Skeletal muscle cell (primary cell): Measurements from ENCODE around the gene NECAB2.

ENCODE experiments used
- DNase-seq: peaks from one replicate; pipeline ENCODE4 v3.0.0-alpha.2; 2010; ENCODE audit warnings: low read depth
- H3K4me3 ChIP-seq: 2 replicates; pipeline ENCODE4 v1.5.1; 2011; ENCODE audit warnings: low read depth, mild to moderate bottlenecking, control low read depth, low read length, moderate library complexity

Gene NECAB2

DNA sequence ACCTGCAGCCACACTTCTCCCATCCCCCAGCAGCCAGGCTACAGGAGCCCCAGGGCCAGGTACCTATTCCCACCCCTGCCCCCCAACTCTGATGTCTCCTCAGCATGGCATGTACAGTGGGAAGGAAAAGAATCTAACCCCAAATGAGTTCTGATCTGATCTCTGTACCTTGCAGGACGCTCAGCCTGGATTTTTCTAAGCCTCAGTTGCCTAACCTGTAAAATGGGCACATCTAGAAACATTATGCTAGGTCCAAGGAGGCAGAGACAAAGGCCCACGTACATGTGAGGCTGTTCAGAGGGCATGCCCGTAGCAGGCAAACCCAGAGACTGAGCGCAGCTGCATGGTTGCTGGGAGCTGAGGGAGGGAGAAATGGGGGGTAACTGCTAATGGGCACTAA, 39.5 kb downstream of the NECAB2 start:
- H3K4me3 ChIP-seq: no peak overlapping the region
- DNase-seq: no peak

DNA sequence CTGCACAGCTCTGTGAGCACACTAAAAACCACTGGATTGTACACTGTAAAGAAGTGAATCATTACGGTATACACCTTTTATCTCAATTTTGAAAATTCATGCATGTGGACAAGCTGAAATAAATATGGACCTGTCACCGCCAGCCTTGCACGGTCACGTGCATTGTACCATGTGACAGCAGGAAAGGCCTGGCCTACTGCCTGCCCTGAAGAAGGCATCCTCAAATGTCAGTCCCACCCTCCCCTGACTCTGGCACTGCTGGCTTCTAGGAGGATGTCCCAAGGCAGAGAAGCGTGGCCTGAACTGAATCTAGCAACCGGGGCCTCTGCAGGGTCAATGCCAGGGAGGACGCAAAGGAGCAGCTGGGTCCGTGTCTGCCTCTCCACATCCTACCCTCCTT, 39.9 kb downstream of the NECAB2 start:
- no peak overlapping the region for H3K4me3 ChIP-seq
- DNase-seq: no peak

DNA sequence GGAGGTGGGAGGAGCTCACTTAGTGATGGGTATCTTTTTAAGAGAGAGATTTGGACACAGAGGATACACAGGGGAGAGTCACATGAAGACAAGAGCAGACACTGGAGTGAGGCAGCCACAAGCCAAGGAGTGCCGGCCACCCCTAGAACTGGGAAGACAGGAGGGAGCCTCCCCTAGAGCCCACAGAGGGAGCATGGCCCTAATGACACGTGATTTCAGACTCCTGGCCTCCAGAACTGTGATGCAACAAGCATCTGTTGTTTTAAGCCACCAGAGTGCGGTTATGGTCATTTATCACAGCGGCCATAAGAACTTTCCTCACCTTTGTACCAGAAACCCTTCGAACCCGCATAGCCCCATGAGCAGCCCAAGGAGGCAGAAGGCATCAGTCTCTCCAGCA, 41.2 kb downstream of the NECAB2 start:
- no peak overlapping the region for H3K4me3 ChIP-seq
- no peak for DNase-seq

DNA sequence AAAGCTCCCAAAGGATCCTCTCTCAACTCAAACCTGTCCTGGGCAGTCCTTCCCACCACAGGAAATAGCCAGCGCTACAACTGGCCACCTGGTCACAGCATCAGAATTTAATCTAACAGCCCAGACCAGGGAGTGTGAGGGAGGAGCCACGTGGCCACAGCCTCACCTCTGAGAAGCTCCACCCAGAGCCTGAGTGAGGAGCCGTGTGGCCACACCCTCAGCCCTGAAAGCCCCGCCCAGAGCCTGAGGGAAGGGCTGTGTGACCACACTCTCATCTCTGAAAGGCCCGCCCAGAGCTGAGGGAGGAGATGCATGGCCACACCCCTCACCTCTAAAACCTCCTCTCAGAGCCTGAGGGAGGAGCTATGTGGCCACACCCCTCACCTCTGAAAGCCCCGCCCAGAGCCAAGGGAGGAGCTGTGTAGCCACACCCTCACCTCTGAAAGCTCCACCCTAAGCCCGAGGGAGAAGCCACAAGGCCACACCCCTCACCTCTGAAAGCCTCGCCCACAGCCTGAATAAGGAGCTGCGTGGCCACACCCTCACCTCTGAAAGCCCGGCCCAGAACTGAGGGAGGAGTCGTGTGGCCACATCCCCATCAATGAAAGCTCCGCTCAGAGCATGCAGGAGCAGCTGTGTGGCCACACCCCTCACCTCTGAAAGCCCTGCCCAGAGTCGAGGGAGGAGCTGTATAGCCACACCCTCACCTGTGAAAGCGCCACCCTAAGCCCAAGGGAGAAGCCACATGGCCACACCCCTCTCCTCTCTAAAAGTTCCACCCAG, 45.9 kb downstream of the NECAB2 start:
- DNase-seq: no peak
- no peak overlapping the region for H3K4me3 ChIP-seq

DNA sequence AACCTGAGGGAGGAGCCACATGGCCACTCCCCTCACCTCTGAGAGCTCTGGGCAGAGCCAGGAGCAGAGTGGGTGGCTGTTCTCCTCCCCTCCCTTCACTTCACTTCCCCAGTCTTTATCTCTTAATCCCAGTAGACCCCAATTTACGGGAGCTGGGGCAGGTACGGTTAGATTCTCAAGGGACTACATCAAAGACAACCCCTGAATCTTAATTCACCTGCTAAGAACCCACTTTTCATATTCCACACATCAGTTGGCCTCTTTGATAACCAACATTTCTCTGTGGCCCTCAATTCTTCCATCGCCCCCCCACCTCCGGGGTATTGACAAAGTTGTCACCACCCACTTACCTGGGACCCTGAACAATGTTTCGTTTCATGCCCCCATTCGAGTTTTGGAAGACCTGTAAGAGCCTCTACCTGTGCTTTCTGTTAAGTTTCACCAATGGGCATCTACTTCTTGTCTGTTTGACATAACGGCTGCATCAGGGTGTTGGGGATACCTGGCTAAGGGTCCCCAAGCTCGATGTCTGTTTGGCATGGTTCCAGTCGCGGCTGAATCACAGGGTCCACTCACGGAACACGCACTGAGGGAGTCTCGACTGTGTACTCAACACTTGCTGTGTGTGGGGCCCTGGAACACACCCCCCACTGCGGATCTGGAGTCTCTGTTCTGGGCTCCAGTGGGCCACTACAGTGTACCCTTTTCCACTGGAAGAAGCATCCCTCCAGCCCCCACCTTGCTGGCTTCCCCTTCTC, 46.7 kb downstream of the NECAB2 start:
- no peak for DNase-seq
- no peak overlapping the region for H3K4me3 ChIP-seq

DNA sequence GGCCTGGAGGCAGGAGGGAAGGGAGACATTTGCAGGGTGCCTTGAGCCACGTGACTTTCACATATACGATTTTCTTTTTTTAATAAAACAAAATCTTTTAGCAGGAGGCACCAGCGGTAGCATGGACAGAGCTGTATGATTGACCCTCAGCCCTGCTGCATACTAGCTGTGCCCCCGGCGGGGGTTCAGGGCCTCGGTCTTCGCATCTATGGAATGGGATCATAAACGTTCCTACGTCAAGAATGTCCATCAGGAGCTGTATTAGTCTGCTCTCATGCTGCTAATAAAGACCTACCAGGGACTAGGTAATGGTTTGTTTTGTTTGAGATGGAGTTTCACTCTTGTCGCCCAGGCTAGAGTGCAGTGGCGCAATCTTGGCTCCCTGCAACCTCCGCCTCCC, 47.4 kb downstream of the NECAB2 start:
- DNase-seq: no peak
- no peak overlapping the region for H3K4me3 ChIP-seq

DNA sequence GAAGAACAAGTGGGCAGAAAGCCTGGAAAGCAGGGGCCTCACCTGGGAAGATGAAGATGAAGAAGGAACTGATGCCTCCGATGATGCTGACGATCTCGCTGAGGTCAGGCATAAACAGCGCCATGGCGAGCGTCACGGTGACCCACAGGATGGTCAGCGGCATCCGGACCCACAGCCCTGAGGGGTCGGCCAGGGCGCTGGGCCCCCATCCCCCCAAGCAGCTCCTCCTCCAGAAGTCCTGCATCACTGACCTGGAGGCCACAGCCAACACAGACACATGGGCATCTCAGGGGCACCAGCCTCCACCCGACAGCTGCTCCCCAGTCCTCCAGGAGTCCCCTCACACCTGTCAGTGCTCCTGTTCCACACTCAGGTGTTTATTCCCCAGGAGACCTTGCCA, 48.4 kb downstream of the NECAB2 start:
- no peak for DNase-seq

DNA sequence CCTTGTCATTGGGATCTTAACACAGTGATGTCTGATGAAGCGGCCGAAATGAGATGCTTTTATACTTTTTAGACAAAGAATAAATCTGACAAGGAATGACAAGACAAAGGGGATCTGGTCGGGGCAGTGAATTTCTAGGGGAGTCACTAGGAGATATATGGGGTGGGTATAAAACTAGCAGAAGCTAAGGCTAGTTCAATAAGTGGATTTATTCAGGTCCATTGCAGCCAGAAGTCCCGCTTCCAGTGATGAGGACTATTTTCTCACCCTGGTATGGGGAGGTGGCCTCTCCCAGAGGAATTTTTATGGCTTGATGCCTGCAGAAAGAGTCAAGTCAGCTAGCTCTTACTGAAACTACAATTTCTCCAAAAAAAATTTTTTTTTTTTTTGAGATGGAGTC, 50.7 kb downstream of the NECAB2 start:
- H3K4me3 ChIP-seq: no peak overlapping the region
- DNase-seq: no peak

More for the DNA sequence above, 48.4 kb downstream of the NECAB2 start:
- H3K4me3 ChIP-seq: no peak overlapping the region

DNA sequence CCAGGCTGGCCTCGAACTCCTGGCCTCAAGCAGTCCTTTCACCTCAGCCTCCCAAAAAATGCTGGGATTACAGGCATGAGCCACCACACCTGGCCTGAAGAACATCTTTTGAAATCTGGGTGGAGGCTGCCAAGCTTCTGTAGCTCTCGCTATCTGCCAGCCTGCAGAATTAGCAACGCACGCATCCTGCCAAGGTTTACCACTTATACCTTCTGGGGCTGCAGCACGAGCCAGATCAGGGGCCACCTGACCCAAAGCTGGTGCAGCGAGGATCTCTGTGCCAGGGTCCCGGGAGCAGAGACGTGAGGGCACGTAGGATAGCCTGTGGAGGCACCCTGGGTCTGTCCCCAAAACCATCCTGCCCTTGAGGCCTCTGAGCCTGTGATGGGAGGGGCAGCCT, 52.3 kb downstream of the NECAB2 start:
- H3K4me3 ChIP-seq: no peak overlapping the region
- no peak for DNase-seq

DNA sequence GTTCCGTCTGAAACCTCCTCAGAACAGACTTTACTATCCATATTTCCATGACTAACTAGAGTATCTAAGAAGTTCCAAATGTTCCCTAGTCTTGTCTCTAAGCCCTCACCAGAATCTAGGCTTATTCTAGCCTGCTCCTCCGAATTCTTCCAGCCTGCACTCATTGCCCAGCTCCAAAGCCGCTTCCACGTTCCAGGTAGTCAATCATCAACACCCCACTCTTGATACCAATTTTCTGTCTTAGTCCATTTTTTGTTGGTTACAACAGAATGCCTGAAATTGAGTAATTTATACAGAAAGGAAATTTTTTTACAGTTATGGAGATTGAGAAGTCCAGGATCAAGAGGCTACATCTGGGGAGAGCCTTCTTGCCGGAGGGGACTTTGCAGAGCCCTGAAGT, 53.4 kb downstream of the NECAB2 start:
- H3K4me3 ChIP-seq: no peak overlapping the region
- DNase-seq: no peak

DNA sequence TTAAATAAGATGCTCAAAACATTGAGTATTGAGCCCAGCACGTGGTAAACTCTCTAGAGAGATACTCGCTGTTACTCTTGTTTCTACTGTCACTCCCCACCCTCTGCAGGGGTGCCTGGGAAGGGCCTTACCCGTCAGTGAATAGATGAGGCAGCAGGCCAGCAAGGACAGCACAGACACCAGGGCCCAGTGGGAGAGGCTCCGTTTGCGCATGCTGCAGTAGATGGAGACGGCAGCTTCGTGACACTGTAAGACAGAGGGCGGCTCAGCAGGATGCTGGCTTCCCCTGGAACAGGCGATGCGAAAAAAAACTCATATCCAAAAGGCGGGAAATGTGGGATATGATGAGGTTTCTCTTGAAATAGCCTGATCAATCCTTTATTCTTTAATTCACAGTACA, 54.6 kb downstream of the NECAB2 start:
- H3K4me3 ChIP-seq: no peak overlapping the region
- DNase-seq: no peak

DNA sequence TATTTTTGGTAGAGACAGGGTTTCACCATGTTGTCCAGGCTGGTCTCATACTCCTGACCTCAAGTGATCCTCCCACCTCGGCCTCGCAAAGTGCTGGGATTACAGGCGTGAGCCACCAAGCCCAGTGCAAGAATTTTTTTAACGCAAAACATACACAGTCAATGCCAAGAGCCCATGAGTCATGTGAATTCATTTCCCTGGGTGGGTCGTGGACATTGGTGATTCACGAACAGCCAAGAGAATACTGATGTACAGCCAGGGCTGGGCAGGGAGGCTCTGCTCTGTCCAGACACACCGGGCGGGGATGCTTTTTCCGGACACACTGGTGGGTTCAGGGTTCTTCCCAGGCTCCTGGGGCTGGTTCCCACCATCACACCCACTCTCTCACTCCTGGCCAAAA, 56.8 kb downstream of the NECAB2 start:
- DNase-seq: no peak
- H3K4me3 ChIP-seq: no peak overlapping the region

DNA sequence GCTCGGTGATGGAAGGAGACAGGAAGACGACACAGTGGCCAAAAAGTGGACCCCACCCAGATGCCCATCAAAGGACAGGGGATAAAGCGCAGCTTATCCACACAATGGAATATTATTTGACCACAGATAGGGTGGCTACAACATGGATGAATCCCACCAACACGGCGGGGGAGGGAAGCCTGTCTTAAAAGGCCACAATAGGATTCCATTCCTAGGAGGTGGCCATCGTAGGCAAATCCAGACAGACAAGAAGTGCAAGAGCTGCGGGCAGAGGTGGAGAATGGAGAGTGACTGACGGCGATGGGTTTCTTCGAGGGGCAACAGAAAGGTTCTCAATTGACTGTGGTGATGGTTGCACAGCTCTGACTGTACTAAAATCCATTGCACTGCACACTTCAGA, 58.6 kb downstream of the NECAB2 start:
- no peak overlapping the region for H3K4me3 ChIP-seq
- no peak for DNase-seq

DNA sequence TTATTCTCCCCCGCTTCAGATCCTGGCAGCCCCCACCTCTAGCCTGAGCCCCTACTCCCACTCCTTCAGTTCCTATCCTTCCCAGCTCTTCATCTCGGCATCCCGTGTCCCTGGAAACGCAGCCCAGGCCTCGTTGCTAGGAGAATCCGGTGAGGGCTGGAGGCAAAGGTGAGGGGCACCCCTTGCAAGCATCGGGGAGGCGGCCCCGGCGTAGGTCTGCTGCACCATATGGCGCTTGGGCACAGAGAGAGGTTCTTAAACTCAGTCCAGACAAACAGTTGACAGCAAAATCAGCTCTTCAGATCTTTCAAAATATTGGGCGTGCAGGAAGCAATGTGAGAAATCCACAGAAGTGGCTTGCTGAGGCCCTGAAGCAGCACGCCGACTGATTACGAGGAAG, 59.6 kb downstream of the NECAB2 start:
- no peak for DNase-seq
- H3K4me3 ChIP-seq: no peak overlapping the region

DNA sequence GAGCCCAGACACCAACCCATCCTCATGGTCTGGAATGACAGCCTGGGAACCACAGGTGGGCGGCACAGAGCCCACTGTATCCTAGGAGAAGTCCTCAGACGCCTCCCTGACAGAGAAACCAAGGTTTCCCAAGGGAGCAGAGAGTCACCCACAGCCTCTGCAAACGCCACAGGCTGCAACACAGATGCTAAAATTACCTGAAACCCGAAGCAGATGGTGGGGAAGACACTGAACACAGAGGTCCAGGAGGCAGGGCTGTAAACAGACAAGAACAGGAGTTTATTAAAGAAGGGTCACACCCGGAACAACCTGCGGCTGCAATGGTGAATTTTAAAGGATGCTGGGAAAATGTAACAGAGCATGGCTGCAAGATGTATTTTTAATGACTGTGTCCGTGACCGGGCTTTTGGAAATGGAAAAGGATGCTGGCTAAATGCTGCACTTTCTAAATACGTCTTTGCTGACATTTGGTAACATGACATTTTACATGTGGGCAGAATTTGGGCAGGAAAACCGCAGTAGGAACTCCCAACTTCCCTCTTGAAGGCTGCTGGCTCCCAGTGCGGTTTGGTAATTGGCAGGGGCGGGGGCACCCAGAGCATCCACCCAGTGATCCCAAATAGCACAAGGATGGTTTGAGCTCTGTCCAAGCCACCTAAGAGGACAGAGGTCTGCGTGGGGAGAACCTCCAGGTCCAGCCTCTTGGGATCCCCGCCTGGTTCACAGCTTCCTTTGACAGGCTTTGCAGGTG, 61.4 kb downstream of the NECAB2 start:
- no peak for DNase-seq
- H3K4me3 ChIP-seq: no peak overlapping the region

DNA sequence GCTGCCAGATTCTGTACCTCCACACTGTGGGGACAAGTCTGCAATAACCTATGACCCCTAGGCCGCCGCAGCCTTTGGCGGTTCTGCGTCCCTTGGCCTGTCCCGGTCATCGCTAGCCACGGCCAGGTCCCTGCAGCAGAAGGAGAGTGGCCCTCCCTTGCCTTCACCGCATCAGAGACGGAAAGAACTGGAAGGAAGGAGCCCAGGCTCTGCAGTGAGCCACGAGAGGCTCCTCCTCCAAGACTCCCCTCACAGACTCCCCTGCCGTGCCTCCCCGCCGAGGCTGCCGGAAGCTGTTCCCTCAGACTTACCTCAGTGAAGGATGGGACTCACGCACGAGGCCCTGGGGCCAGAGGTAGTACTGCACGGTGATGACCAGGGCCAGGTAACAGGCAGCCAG, 63.5 kb downstream of the NECAB2 start:
- no peak overlapping the region for H3K4me3 ChIP-seq
- DNase-seq: no peak

DNA sequence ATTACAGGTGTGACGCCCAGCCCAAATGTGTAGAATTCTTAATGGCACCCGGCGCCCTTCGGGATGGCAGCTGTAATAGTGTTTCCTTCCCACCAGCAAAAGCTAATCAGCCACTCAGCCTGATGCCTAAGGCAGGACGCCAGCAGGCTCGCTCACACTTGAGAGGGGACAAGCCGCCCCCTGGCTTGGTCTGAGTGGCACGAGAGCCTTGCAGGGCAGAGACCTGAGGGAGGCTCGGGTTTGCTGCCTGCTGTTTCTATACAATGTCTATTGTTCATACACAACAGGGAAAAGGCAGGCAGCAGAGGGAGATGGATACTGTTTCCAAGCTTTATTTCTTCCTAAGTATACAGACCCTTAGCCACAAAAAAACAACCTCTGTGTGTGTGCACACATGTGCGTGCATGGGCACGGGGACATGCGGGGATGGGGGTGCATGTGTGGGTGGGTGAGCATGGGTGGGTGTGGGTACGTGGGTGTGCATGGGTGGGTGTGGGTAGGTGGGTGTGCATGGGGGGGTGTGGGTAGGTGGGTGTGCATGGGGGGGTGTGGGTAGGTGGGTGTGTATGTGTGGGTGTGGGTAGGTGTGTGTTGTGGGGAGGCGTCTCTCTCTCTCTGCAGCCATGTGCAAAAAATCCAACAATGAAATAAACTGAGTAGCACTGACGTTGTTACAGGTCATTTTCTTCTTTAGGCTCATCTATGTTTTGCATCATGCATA, 64.6 kb downstream of the NECAB2 start:
- H3K4me3 ChIP-seq: no peak overlapping the region
- no peak for DNase-seq

DNA sequence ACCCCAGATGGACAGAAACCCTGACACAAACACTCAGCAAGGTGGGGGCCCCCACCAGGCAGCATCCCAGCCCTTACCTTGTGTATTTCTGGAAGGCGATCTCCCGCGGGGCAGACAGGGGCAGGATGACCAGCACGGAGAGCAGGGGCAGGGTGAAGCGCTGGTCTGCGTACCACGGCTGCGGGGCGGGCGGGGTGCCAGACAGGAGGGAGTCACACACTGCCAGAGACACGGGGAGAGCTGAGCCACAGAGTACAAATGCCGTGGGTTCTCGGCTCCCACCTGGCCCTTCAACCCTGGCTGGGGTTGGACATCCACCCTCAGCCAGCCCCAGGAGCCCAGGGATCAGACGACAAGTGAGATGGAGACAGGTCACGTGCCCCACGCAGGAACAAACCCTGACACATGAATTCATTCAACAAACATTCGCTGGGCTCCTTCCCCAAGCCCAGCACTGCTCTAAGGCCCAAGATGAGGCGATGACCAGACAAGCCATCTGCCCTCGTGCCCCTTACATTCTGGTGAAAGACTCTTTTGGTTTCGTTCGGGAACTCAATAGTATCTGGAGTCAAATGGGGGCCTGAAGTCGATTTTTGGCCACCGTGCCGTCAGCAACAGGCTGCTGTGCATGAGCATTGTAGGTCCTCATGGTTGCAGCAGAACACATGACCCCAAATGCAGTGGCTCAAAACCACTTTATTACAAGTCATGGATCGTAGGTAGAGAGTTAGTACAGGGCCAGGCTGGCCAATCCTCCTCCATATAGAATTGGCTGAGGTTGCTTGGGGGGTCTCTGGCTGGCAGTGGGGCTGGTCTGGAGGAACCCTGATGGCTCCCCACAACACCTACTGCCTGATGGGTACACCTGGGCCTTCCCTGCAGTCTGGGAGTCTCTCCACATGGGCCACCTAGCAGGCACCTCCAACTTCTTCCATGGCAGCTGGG, 65.5 kb downstream of the NECAB2 start:
- DNase-seq: no peak
- no peak overlapping the region for H3K4me3 ChIP-seq

DNA sequence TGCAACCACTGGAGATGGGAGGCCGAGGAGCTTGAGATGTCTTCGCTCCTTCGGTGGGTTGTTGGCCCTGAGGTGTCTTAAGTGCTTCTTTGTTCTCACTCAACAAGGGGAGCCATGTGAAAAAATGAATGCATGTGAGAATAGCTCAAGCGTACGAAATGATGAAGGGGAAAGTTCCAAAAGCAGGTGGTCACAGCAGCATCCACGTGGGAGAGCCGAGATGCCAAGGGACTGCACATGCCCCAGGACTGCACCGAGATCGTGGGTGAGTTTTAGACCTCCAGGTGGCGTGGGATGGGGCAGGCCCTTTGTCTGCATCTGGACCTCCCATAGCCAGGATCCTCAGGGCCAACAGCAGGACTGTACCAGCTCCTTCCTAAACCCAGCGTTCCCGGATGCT, 66.5 kb downstream of the NECAB2 start:
- no peak overlapping the region for H3K4me3 ChIP-seq
- no peak for DNase-seq
